Measurements from ENCODE around the gene PPP1R37.

DNA sequence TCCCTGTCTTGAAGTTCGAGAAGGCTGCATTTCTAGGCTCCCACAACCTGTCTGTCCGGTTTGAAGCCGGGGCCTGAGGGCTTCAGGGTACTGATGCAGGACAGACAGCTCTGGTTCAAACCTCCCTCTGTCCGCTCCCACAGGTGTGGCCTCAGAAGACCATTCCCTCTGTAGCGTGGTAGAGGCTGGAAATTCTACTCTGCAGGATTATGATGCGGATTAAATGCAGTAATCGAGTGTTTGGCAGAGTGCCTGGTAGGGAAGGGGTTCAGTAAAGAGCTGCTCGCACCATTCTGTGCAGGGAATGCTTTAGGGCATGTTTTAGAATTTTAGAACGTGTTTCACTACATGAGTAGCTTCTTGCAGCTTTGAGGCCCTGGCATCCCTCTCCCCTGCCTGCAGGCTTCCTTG, 30.5 kb downstream of the PPP1R37 start:
- no peak for TF ChIP-seq POLR2A (IDR thresholded peaks at IDR 0.05)
- TF ChIP-seq, protein P1, sequence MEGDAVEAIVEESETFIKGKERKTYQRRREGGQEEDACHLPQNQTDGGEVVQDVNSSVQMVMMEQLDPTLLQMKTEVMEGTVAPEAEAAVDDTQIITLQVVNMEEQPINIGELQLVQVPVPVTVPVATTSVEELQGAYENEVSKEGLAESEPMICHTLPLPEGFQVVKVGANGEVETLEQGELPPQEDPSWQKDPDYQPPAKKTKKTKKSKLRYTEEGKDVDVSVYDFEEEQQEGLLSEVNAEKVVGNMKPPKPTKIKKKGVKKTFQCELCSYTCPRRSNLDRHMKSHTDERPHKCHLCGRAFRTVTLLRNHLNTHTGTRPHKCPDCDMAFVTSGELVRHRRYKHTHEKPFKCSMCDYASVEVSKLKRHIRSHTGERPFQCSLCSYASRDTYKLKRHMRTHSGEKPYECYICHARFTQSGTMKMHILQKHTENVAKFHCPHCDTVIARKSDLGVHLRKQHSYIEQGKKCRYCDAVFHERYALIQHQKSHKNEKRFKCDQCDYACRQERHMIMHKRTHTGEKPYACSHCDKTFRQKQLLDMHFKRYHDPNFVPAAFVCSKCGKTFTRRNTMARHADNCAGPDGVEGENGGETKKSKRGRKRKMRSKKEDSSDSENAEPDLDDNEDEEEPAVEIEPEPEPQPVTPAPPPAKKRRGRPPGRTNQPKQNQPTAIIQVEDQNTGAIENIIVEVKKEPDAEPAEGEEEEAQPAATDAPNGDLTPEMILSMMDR (IDR thresholded peaks at IDR 0.05), result no peak

Data from uterus (tissue), 2 donors.